ENCODE results near the gene MYRF.

- no peak for TF ChIP-seq CTCF (conservative IDR thresholded peaks at IDR 0.05)
- TF ChIP-seq ZFX (IDR thresholded peaks at IDR 0.05): no peak
These were observed 25.7 kb upstream of the MYRF start for GRCh38 chr11:61726775-61727174.

Data from C4-2B (cell line).